ENCODE measurements around the gene MYPN.

- TF ChIP-seq CTCF (IDR thresholded peaks at IDR 0.05; ENCODE audit: poor library complexity) (no peak), EZH2 (IDR thresholded peaks at IDR 0.05; ENCODE audit: borderline replicate concordance) (no peak)
Observed at GRCh38 chr10:68138526-68138925, 29.2 kb downstream of the MYPN start.

Data from hepatocyte (in vitro differentiated cells).